ENCODE results near the gene TRAPPC11. TPM values are rescaled to one million over a fixed set of nuclear protein-coding genes. Genes with fewer than 3 reads are reported as not detected.

TRAPPC11 gene
- total and polyA plus RNA-seq, 2 of the 13 experiments (the other 11 are each of a cell fraction or from before 2014, with no cell fraction given) = 18.0 to 23.2 TPM

DNA sequence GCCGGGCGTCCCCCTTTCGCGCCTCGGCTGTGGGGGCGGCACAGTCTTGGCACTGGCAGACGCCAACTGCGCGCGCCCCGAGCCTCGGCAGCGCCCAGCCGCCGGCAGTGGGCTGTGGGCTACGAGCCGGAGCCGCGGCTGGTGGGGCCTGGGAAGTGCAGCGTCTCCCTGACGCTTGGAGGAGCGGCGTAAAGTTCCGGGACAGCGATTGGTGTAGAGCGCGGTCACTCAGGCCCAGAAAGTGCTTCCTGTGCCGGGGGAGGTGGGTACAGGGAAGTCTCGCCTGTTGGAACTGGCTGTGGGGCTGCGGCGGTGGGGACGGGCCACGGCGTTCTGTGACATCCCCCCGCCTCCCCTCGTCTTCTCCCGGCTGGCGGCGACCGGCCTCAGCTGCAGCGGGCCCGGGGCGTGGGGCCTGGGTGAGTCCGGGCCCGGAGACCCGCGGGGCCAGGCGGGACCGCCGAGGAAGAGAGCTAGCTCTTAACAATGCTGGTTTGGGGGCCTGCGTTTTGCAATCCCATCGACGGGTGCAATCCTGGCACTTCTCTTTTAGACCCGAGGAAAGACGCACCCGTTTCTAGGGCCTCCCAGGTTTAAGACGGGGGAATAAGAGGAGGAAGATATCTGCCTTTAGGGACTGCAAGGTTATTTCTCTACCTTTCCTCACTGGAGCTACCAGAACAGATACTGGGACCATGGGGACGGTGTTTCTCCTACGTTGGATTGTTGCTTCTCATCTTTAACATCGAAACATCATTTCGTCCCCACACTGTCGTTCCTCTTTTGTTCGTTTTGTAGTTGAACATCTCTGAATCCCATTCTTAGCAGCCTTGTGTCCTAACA lies at the start of gene TRAPPC11, which contains the start of gene RWDD4 (continued):
- TF ChIP-seq, protein P1, sequence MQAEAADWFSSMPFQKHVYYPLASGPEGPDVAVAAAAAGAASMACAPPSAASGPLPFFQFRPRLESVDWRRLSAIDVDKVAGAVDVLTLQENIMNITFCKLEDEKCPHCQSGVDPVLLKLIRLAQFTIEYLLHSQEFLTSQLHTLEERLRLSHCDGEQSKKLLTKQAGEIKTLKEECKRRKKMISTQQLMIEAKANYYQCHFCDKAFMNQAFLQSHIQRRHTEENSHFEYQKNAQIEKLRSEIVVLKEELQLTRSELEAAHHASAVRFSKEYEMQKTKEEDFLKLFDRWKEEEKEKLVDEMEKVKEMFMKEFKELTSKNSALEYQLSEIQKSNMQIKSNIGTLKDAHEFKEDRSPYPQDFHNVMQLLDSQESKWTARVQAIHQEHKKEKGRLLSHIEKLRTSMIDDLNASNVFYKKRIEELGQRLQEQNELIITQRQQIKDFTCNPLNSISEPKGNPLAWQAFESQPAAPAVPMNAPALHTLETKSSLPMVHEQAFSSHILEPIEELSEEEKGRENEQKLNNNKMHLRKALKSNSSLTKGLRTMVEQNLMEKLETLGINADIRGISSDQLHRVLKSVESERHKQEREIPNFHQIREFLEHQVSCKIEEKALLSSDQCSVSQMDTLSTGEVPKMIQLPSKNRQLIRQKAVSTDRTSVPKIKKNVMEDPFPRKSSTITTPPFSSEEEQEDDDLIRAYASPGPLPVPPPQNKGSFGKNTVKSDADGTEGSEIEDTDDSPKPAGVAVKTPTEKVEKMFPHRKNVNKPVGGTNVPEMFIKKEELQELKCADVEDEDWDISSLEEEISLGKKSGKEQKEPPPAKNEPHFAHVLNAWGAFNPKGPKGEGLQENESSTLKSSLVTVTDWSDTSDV (CRISPR knock-in tag; IDR thresholded peaks at IDR 0.05) = 0 out of 2 replicates have a peak, but pooled peaks have one; percentile 60
- TF ChIP-seq NCOA2 (CRISPR knock-in tag; IDR thresholded peaks at IDR 0.05) = no peak
- no peak for TF ChIP-seq ZFP62 (CRISPR knock-in tag; IDR thresholded peaks at IDR 0.05)
- no peak for TF ChIP-seq ZNF432 (CRISPR knock-in tag; IDR thresholded peaks at IDR 0.05; ENCODE audit: borderline replicate concordance)
- TF ChIP-seq GABPA (IDR thresholded peaks at IDR 0.05; ENCODE audit: low read depth, low read length) = peak; percentile 88
- peak; percentile 92 for TF ChIP-seq GABPA (CRISPR knock-in tag; IDR thresholded peaks at IDR 0.05; ENCODE audit: low read depth)
- TF ChIP-seq, protein P2, sequence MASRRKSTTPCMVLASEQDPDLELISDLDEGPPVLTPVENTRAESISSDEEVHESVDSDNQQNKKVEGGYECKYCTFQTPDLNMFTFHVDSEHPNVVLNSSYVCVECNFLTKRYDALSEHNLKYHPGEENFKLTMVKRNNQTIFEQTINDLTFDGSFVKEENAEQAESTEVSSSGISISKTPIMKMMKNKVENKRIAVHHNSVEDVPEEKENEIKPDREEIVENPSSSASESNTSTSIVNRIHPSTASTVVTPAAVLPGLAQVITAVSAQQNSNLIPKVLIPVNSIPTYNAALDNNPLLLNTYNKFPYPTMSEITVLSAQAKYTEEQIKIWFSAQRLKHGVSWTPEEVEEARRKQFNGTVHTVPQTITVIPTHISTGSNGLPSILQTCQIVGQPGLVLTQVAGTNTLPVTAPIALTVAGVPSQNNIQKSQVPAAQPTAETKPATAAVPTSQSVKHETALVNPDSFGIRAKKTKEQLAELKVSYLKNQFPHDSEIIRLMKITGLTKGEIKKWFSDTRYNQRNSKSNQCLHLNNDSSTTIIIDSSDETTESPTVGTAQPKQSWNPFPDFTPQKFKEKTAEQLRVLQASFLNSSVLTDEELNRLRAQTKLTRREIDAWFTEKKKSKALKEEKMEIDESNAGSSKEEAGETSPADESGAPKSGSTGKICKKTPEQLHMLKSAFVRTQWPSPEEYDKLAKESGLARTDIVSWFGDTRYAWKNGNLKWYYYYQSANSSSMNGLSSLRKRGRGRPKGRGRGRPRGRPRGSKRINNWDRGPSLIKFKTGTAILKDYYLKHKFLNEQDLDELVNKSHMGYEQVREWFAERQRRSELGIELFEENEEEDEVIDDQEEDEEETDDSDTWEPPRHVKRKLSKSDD (CRISPR knock-in tag; IDR thresholded peaks at IDR 0.05; ENCODE audit: low read depth) = no peak
- TF ChIP-seq TBX2 (CRISPR knock-in tag; IDR thresholded peaks at IDR 0.05; ENCODE audit: borderline replicate concordance) = peak; percentile 66
- peak; percentile 58; the same call in 1 of the 2 replicates for TF ChIP-seq FOXK1 (CRISPR knock-in tag; IDR thresholded peaks at IDR 0.05; ENCODE audit: borderline replicate concordance, low read depth)
- no peak for TF ChIP-seq ZNF12 (CRISPR knock-in tag; IDR thresholded peaks at IDR 0.05)
- no peak for TF ChIP-seq HNF4A (CRISPR knock-in tag; IDR thresholded peaks at IDR 0.05)
- peak; percentile 93 for TF ChIP-seq NFYC (CRISPR knock-in tag; IDR thresholded peaks at IDR 0.05)
- no peak for TF ChIP-seq SUZ12 (IDR thresholded peaks at IDR 0.05; ENCODE audit: low read depth, low read length)
- 0 out of 2 replicates have a peak, but pooled peaks have one; percentile 19 for TF ChIP-seq ZNF564 (CRISPR knock-in tag; IDR thresholded peaks at IDR 0.05)
- peak; percentile 75 for TF ChIP-seq KAT8 (CRISPR knock-in tag; IDR thresholded peaks at IDR 0.05)
- TF ChIP-seq ZNF547 (CRISPR knock-in tag; IDR thresholded peaks at IDR 0.05) = peak; percentile 58; the same call in 1 of the 2 replicates
- no peak for TF ChIP-seq ZNF724P (CRISPR knock-in tag; IDR thresholded peaks at IDR 0.05; ENCODE audit: borderline replicate concordance)
